OCI-LY7 (cell line): Measurements from ENCODE around the gene OXA1L. TPM values are rescaled to one million over a fixed set of nuclear protein-coding genes. Genes with fewer than 3 reads are reported as not detected.

Experiments used
- BruUV-seq: library from RNA; stranded (reverse); fragments of 400-500 nt; replicated peaks from 2 replicates; lab custom pipeline; 2021; lab: Mats Ljungman, UMichigan
- CTCF ChIA-PET: fragments of 300-600 bp; sonication (Branson Sonifier 250); formaldehyde crosslinking; loops from one replicate; lab custom pipeline; 2022; ENCODE audit warnings: antibody characterized with exemption; ENCODE audit not compliant: unreplicated experiment; lab: Charles Lee
- POLR2A ChIA-PET: fragments of 300-600 bp; sonication (Branson Sonifier 250); formaldehyde crosslinking; loops from one replicate; lab custom pipeline; 2022; ENCODE audit warnings: antibody characterized with exemption; lab: Charles Lee
- DNase-seq: peaks from one replicate; pipeline ENCODE4 v3.0.0-alpha.2; 2015; ENCODE audit warnings: low spot score
- H2AFZ ChIP-seq: fragments of 200-600 bp; sonication (generic), shearing (Covaris generic); 2 replicates; pipeline ENCODE4 v1.6.1; 2014; ENCODE audit warnings: mild to moderate bottlenecking, antibody characterized with exemption, low read length, moderate library complexity
- H3K27ac ChIP-seq: fragments of 200-600 bp; sonication (generic); 2 replicates; pipeline ENCODE4 v1.5.1; 2014; ENCODE audit warnings: mixed run types, low read depth, mild to moderate bottlenecking, moderate library complexity, low read length, inconsistent platforms; ENCODE audit not compliant: poor library complexity, severe bottlenecking
- H3K36me3 ChIP-seq: fragments of 200-600 bp; sonication (generic); 2 replicates; pipeline ENCODE4 v1.6.1; 2014; ENCODE audit warnings: mild to moderate bottlenecking, antibody characterized with exemption, low read length, moderate library complexity, mixed read lengths; ENCODE audit not compliant: insufficient read depth
- H3K4me1 ChIP-seq: fragments of 200-600 bp; sonication (generic); 2 replicates; pipeline ENCODE4 v1.5.1; 2014; ENCODE audit warnings: mild to moderate bottlenecking, low read length; ENCODE audit not compliant: insufficient read depth, poor library complexity, severe bottlenecking
- H3K4me2 ChIP-seq: fragments of 200-600 bp; sonication (generic); 2 replicates; pipeline ENCODE4 v1.6.1; 2014; ENCODE audit warnings: mild to moderate bottlenecking, low read length
- H3K4me3 ChIP-seq: fragments of 200-600 bp; sonication (generic); 2 replicates; pipeline ENCODE4 v1.5.1; 2014; ENCODE audit warnings: mild to moderate bottlenecking, low read depth, low read length; ENCODE audit not compliant: poor library complexity, severe bottlenecking
- H3K79me2 ChIP-seq: fragments of 200-600 bp; sonication (generic); 2 replicates; pipeline ENCODE4 v1.6.1; 2016; ENCODE audit warnings: low read depth, mild to moderate bottlenecking, low read length, moderate library complexity, mixed read lengths; ENCODE audit not compliant: insufficient read depth
- H3K9me2 ChIP-seq: fragments of 200-600 bp; sonication (generic); 2 replicates; pipeline ENCODE4 v1.6.1; 2016; ENCODE audit warnings: mild to moderate bottlenecking, low read length, mixed read lengths; ENCODE audit not compliant: insufficient read depth
- H3K9me3 ChIP-seq: fragments of 200-600 bp; sonication (generic); 2 replicates; pipeline ENCODE4 v1.6.1; 2014; ENCODE audit warnings: mild to moderate bottlenecking, mixed run types, low read length, mixed read lengths
- H4K20me1 ChIP-seq: fragments of 200-600 bp; sonication (generic); 2 replicates; pipeline ENCODE4 v1.6.1; 2014; ENCODE audit warnings: mild to moderate bottlenecking, antibody characterized with exemption, low read length, moderate library complexity, mixed read lengths; ENCODE audit not compliant: insufficient read depth
- CTCF ChIP-seq: fragments of 200-600 bp; sonication (generic); conservative IDR thresholded peaks from 2 replicates; pipeline ENCODE4 v1.5.1; 2014; ENCODE audit warnings: mild to moderate bottlenecking, antibody characterized with exemption, low read length, moderate library complexity, mixed read lengths
- EZH2phosphoT487 ChIP-seq: fragments of 200-600 bp; sonication (generic); IDR thresholded peaks from 2 replicates; pipeline ENCODE4 v1.6.1; 2018; ENCODE audit warnings: low read depth, borderline replicate concordance, mild to moderate bottlenecking, mixed run types, antibody characterized with exemption, low read length, moderate library complexity, mixed read lengths
- intact Hi-C: fragments of 100-400 bp; cut with micrococcal nuclease; formaldehyde crosslinking; loops from one replicate; pipeline ENCODE4 v1.10.0; 2022; ENCODE audit not compliant: unreplicated experiment
- total RNA-seq, 2 experiments: library from RNA; depleted of rRNA in 1 of 2; stranded (reverse); fragments of >200 nt in 1 of 2; shearing (Covaris generic) in 1 of 2; gene quantifications; 2 replicates each; pipeline ENCODE4 v1.2.3, GENCODE V29; 2014 to 2022

The OXA1L gene
- total RNA-seq, 2 experiments from 2014 or later: 141 to 153 TPM

GRCh38 chr14:22780105-22780679, 13.7 kb downstream of the OXA1L start:
- no peak for DNase-seq
- Histone ChIP-seq H4K20me1 (no peaks in the 10 kb centered on the region), H3K9me2 (no peaks in the 10 kb centered on the region), H3K4me1 (peaks cover 41% of the 10 kb centered on the region), H3K27ac (no peak overlapping the region), H3K4me3 (no peak overlapping the region), H3K4me2 (no peak overlapping the region), H2AFZ (no peak overlapping the region), H3K79me2 (peaks cover 4% of the 10 kb centered on the region; the same call in 1 of the 2 replicates), H3K36me3 (peaks cover 71% of the 10 kb centered on the region), H3K9me3 (no peaks in the 10 kb centered on the region)
- intact Hi-C loops: no loop called here
- TF ChIP-seq EZH2phosphoT487: no peak
- TF ChIP-seq CTCF: no peak
- no TSS peak for BruUV-seq
- POLR2A ChIA-PET: no interaction called here
- CTCF ChIA-PET: interaction anchor here (1.0 kb wide), 1 partner anchor 73 kb away, joined by 3 read pairs; no protein-coding TSS in a partner anchor

GRCh38 chr14:22780941-22781300, 14.4 kb downstream of the OXA1L start:
- Histone ChIP-seq H3K9me2 (no peaks in the 10 kb centered on the region), H3K27ac (peak overlapping the region; percentile 33), H3K4me1 (peaks cover 46% of the 10 kb centered on the region), H3K36me3 (peaks cover 66% of the 10 kb centered on the region), H3K79me2 (peaks cover 7% of the 10 kb centered on the region; the same call in 1 of the 2 replicates), H3K9me3 (no peaks in the 10 kb centered on the region), H3K4me2 (no peak overlapping the region), H4K20me1 (no peaks in the 10 kb centered on the region), H2AFZ (no peak overlapping the region), H3K4me3 (no peak overlapping the region)
- no peak for DNase-seq
- POLR2A ChIA-PET: no interaction called here
- no TSS peak for BruUV-seq
- TF ChIP-seq EZH2phosphoT487: no peak
- no peak for TF ChIP-seq CTCF
- CTCF ChIA-PET: interaction anchor here (1.0 kb wide), 1 partner anchor 72 kb away, joined by 3 read pairs; no protein-coding TSS in a partner anchor
- intact Hi-C loops: no loop called here

GRCh38 chr14:22781301-22781991, 15.0 kb downstream of the OXA1L start:
- H3K4me2 ChIP-seq: no peak overlapping the region
- H3K36me3 ChIP-seq: peaks cover 61% of the 10 kb centered on the region
- no peak for DNase-seq
- peak overlapping the region; percentile 33 for H3K27ac ChIP-seq
- ChIA-PET CTCF (interaction anchor here (1.0 kb wide), 1 partner anchor 72 kb away, joined by 3 read pairs; no protein-coding TSS in a partner anchor), POLR2A (interaction anchor here (0.7 to 2.0 kb wide), 6 partner anchors 14 to 107 kb away, joined by 3 to 9 read pairs (median 6); partner anchors contain the start of gene OXA1L)
- no TSS peak for BruUV-seq
- TF ChIP-seq EZH2phosphoT487 (no peak), CTCF (no peak)
- intact Hi-C loops: no loop called here
- peaks cover 11% of the 10 kb centered on the region; the same call in 1 of the 2 replicates for H3K79me2 ChIP-seq
- peaks cover 52% of the 10 kb centered on the region for H3K4me1 ChIP-seq
- H3K4me3 ChIP-seq: no peak overlapping the region
- H4K20me1 ChIP-seq: no peaks in the 10 kb centered on the region
- no peak overlapping the region for H2AFZ ChIP-seq
- no peaks in the 10 kb centered on the region for H3K9me3 ChIP-seq
- no peaks in the 10 kb centered on the region for H3K9me2 ChIP-seq
